LHCN-M2 (cell line): ENCODE measurements around the gene PP2D1. TPM values are rescaled to one million over a fixed set of nuclear protein-coding genes. Genes with fewer than 3 reads are reported as not detected.
"Not testable (repeated sequence)": the region's sequence is repeated elsewhere in the genome, so short reads cannot be mapped to it uniquely, and the experiment has no call there.

ENCODE experiments used
- DNase-seq: peaks from one replicate; pipeline ENCODE4 v3.0.0-alpha.2; 2012; ENCODE audit warnings: low read depth
- polyA plus RNA-seq: library from polyadenylated mRNA; unstranded; fragments of >200 nt; gene quantifications from one replicate; pipeline ENCODE4 v1.2.1, GENCODE V29; 2012; ENCODE audit warnings: missing spikeins
- total RNA-seq: library from RNA; depleted of rRNA; stranded (reverse); fragments of >200 nt; gene quantifications from 2 replicates; pipeline ENCODE4 v1.2.3, GENCODE V29; 2014; rRNA removed

Gene PP2D1, protein sequence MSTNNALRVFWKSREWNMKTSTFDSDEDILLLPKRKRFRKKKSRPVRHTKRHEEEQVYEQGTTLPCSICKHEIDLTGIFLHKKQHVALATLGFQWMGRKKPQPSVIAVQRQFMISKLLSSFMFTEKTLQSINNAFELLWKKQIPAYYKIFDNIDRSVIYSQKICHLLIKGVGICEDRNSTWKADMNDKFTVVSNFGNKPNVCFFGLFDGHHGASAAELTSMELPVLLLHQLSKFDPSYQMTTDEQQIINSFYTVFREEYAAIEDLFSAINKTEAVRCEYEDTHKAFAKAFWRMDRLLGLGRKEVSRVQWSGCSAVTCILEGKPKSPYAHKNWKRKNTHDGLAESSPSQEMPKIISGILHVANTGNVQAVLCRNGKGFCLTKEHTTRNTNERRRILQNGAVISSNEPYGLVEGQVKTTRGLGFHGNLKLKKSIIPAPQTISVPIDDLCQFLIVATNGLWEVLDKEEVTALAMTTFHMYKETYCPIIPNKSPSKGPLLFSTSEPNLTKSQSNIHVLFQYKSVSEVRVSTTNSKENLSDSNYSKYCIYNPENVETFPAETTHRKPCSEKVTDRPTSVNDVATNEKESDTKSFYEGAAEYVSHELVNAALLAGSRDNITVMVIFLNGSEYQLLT
- not detected in 2 replicates for total RNA-seq
- not detected for polyA plus RNA-seq

DNA sequence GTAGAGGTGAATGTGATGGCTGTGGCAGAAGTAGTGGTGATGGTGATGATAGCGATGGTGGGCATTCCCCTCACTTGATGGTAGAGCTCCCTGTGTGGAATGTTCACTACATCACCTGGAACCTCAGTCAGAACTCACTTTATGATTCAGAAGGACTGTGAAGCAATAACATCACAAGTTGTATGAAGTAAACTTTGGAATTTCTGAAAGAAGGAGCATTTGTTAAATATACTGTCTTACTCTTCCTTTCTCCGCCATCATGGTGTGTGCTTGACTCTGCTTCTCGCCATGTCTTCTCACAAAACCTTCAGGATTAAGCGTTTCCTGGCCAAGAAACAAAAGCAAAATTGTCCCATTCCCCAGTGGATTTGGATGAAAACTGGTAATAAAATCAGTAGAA lies at the start of gene PP2D1:
PP2D1 (minus strand) TSS at position 101 of the 400 bp plus-strand sequence. CDS start 192 bp downstream, outside the sequence.
- DNase-seq: no peak

DNA sequence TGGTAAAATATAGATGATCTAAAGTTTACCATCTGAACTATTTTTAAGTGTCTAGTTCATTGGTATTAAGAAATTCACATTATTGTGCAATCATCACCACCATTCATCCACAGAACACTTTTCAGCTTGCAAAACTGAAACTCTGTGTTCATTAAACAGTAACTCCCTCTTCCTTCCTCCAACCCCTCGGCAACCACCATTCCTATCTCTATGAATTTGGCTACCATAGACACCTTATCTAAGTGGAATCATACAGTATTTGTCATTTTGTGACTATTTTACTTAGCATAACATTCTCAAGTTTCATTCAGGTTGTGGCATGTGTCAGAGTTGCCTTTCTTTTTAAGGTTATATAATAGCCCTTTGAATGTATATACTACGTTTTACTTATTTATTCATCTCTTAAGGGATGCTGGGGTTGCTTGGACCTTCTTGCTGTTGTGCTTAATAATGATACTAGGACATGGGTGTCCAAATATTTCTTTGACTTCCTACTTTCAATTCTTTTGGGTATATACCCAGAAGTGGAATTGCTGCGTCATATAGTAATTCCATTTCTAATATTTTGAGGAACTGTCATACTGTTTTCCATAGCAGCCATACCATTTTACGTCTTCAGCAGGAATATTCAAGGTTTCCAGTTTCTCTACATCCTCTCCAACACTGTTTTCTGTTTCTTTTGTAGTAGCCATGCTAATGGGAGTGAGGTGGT lies 49.1 kb upstream of the PP2D1 start:
- DNase-seq: peak; percentile 50

DNA sequence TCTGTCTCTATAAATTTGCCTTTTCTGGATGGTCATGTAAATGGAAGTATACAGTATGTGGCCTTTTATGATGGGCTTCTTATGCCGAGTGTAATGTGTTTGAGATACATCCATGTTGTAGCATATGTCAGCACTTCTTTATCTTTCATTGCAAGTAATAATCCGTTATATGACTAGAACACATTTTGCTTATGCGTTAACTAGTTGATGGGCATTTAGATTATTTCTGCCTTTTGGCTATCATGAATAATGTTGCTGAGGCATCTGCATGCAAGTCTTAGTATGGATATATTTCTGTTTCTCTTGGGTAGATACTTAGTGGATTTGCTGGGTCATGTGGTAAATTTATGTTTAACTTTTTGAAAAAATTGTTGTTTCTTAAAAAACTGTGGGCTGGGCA lies 47.9 kb upstream of the PP2D1 start:
- no peak for DNase-seq

DNA sequence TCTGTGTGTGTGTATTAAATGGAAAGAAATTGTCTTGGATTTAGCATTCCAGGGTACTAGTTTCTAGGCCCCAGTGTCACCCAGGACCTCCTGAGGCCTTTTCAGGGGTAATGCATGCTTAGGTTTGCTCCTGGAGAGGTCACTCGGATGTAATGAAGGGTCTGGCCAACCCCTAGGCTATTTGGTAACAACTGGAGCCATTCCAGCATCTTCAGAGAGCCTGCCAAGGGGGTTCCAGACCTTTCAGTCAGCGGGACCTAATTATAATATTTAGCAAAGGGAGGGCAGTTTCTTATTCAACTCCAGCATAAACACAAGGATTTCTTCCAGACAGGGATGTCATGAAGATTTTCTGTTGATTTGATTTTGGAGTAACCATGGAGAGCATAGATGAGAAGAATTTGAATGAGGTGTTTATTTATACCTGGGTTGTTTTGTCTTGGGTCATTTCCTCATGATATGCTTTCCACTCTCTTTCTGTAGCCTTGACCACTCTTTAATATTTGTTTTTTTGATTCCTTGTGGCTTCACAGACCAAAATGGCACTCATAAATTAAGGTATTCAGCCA lies 45.6 kb upstream of the PP2D1 start:
- no peak for DNase-seq

DNA sequence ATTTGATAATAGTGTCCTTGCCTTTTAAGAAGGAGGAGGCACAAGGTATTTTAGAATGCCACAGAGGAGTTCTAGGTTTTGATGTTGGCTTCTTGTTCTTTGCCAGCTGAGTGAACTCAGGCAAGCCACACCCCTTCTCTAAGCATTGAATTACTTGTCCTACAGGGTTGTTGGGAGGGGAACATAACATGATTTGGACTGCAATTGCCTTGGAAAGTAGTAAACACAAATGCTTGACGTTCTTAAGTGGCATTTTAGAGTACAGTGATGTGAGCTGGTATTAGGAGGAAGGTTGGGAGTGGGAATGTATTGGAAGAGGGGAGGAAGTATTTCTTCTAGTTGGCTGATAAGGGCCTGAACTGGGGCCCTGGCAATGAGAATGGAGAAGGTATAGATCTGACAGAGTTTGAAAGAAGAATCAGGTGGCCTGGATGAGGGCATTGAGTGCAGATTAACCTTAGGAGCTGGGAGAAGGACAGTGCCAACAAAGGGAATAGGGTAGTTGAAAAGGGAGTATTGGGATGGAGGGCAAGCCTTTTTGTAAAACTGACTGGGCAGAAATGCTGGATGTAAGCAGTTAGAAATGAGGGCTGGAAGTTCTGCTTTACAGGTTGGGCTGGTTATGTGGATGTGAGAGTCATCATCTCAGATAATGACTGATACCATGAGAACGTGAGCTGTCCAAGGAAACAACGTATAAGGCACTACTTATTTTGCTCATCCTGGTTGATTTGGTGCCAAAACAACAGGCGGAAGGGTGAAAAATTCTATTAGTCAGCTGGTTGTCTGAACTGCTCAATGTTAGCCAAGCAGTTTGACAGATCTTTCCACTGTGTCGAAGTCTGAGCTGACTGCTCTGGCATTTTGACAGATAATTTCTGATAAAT lies 44.9 kb upstream of the PP2D1 start:
- DNase-seq: peak; percentile 92

DNA sequence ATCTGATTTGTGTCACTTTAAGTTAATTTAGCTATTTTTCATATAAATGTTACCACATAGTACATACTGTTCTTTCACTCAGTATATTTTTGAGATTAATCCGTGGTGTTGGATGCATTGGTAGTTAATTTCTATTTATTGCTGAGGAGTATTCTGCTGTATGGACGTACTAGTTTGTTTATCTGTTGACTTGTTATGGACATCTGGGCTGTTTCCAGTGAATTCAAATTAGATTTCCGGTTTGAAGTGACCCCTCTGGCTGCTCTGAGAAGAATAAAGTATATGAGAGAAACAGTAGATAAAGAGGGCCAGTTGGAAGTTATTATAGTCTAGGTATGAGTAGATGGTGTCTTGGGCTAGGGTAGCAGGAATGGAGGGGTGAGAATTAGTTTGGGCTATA lies 43.8 kb upstream of the PP2D1 start:
- DNase-seq: no peak

DNA sequence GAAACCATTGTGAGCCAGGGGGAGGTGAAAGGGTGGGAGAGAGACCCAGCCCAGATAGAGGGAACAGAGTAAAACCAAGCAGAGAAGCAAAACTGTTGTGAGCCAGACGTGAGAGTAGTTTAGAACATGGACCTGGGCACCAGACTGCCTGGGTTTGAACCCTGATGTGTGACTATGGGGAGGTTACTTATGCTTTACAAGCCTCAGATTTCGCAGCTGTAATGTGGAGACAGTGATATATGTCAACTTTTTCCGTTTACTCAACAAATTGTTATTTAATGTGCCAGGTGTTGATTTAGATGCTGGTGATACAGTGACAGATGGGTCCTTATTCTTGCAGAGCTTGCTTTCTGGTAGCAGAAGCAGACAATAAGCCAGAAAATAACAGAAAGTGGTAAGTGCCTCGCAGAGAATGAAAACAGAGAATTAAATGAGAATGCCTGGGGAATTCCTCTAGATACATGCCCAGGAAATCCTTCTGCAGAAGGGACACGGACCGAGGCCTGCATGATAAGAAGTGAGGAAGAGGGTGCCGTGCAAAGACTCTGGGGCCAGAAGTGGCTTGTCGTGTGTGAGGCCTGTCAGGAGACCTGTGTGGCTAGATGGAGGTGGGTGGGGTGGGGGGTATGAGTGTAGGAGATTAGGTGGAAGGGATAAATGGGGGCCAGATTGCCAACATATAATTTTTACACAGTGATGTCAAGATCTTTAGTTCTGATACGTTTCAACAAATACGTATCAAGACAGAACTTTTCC lies 43.1 kb upstream of the PP2D1 start:
- peak; percentile 49 for DNase-seq

DNA sequence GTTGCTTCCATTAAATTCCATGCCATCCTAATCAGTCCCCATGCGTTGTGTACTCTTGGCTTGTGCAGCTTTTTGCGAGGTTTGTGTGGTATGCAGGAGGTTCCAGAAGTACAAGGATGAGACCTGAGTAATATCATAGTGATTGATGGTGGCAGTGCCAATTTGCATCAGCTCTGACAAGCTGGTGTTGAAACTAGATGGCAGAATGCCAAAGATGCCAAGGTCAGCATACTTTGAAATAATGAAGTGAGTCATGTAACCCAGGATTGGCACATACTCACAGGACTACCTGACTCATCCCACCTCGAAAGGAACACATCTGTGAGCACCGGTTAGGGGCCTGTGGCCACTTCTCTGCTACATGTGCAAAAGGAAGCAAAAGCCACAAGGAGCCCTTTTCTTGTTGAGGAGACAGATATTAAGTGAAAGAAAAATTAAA lies 42.5 kb upstream of the PP2D1 start:
- peak; percentile 98 for DNase-seq

DNA sequence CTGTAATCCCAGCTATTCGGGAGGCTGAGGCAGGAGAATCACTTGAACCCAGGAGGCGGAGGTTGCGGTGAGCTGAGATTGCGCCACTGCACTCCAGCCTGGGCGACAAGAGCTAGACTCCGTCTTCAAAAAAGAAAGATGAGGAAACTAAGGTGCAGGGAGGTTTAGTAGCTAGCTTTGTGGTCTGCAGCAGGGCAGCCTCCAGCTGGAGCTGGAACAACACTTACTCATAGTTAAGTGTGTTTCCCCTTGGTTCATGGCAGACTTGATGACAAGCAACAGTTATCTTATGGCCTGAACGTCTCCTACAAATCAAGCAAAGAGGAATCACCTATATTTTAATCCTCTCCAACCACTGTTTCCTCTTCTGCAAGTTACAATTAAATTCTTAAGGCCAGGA lies 40.8 kb upstream of the PP2D1 start:
- DNase-seq: no peak

DNA sequence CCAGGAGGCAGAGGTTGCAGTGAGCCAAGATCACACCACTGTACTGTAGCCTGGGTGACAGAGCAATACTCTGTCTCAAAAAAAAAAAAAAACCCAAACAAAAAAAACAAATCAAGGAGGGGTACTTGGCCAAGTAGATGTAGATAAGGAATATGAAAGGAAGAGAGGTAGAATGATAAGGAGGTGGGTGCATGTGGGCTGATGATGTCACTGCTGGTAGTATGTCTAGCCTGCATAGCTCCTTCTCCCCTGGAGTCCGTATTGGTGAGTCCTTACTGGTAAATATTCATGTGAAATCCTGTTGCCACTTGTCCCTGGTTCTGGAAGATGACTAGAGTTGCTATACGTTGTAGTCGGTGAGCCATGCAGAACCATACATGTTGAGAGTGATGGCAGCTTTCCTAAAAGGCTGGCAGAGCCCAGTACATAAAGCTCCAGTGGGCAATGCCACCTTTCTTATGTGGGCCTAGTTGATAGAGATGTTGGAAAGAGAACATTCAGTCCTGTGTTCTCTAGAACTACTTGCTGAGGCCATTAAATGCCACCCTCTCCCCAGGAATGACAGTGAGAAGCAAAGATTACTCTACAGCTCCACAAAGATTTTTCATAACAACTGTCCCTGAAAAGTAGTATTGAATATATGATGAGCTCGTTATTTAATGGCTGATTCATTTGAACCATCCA lies 39.2 kb upstream of the PP2D1 start:
- DNase-seq: no peak

DNA sequence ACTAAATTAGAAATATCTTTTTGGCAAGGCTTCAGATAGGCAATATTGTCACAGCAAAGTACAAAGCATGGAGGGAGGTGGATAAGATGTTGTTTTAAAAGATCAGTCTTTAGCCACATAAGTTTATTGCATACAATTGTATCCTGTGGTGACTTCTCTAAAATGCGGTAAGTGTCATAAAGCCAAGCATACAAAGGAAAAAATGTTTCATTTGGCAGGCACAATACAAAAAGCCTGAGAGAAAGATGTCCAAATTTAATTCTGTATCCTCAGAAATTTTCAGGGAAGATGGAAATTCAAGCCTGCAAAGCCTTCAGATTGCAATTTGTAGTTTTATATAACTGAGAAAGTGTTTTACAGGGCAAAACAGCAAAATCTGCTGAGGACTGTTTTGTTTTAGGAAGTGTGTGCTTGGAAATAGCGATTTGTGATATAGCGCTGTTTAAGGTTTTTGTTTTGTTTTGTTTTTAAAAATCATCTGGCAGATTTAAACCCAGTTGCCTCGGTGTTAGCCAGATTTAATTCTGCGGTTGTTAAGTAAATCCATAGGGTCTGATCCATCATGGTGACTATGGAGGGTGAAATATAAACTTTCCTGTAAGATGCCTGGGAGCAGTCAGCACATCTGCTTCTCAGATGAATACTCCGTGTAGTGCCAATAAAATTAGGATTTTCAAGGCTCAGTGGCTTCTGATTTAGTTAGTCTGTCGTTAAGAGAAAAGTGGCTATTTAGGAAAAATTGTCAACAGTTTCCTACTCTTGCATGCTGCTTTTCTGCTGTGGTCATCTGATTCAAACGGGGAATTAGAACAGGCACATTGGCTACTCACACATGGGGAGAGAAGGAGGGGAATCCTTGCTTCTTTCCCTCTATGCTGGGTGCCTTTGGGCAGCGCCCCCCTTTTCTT lies 36.2 kb upstream of the PP2D1 start:
- DNase-seq: no peak

DNA sequence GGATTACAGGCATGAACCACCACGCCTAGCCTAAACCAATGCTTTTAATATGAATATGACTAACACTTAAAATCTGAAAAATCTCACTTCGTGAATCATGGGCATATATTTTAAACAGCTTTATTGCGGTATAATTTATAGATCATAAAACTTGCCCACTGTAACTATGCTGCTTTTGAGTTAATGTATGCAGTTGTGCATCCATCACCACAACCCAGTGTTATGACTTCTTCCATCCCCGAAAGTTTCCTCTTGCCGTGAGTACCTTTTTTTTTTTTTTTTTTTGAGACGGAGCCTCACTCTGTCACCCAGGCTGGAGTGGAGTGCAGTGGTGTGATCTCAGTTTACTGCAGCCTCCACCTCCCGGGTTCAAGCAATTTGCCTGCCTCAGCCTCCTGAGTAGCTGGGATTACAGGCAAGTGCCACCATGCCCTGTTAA lies 35.3 kb upstream of the PP2D1 start:
- DNase-seq: no peak

DNA sequence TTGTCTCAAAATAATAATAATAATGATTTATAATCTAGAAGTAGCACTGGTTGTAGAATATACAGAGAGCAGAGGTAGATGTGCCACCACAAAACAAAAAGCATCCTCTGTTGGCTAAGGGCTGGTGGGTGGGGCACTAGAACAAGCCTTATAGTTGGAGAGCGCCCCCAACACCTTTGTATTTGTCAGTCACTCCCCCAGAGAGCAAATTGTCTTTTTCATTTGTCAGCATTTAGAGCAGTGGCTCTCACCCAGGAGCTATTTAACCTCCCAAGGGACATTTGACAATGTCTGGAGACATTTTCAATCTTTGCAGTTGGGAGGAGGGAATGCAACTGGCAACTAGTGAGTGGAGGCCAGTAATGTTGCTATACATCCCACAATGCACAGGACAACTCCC lies 34.5 kb upstream of the PP2D1 start:
- DNase-seq: no peak

DNA sequence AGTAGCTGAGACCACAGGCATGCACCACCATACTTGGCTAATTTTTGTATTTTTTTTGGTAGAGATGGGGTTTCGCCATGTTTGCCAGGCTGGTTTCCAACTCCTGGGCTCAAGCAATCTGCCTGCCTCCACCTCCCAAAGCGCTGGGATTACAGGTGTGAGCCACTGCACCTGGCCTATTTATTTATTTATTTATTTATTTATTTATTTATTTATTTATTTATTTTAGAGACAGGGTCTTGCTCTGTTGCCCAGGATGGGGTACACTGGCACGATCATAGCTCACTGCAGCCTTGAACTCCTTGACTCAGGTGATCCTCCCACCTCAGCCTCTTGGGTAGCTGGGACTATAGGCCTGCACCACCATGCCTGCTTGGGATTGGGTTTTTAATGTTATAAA lies 33.1 kb upstream of the PP2D1 start:
- DNase-seq: not testable (repeated sequence)

DNA sequence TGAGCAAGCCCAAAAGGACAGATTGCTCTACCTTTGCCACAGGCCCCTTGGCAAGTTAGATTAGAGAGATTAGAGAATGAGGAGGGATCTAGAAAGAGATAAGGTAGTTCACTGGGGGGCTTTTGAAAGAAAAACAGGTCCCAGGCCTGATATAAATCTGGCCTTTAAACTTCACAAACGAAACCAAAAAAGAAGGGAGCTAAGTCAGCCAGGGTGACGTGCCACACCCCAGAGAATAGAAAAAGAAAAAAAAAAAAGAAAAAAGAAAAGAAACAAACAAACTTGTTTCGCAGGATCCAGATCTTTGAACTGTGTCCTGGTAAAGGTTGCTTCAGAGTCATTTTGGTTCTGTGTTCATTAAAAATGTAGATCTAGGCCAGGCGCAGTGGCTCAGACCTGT lies 31.8 kb upstream of the PP2D1 start:
- no peak for DNase-seq

DNA sequence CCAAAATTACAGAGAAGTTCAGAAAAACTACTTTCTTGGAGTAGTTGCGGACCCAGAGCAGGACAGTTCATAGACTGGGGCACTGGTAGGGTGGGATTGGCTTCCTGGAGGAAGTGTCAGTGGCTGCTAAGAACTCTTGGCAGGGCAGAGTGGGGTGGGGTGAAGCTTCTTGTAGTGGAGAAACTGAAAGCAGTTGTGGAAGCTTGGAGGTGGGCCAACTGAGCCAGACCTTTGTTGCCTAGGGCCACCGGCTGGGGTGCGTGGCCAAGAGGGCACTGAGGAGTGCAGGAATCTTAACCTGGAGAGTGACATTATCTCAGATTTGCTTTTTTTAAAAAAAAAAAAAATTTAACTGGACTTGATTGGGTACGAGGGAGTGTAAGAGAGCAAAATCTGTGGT lies 31.3 kb upstream of the PP2D1 start:
- DNase-seq: no peak

DNA sequence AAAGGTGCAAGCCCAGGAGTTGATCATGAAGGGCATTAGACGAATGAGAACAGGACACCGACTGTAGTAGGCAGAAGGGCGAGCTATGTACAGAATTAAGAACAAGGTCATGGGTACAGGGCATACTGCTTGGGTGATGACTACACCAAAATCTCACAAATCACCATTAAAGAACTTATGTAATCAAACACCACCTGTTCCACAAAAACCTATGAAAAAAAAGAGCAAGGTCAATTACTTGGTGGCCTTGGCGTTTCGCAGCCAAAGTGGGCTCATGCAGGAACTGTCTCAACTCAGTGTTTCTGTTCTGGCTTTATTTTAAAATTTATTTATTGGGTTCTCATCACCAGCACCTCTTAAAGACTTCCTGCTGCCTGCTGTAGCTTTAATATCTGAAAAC lies 30.3 kb upstream of the PP2D1 start:
- no peak for DNase-seq

DNA sequence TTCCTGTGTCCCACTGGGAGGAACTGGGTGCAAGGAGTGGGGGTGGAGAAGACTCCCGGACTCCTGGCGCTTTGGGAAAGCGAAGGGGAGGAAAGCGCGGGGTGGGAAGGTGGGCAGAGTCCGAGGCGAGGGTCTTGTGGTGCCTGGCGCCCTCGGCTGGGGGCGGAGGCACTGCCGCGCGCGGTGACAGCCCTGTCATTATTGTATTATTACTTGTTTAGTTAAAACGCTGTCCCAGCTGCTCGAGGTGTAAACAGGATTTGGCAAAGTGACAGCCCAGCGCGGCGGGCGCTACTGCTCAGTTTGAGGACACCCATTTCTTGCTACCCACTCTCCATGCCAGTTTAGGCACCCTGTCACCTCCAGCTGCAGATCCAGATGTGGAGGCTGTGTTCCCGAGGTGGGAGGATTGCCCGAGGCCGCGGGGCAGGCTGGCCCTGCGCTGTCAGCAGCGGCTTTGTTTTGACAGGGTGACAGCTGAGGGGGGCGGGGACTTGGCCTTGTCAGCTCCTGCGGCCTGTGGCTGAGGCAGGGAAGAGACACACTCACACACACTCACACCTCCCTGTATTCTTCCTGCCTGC lies 29.2 kb upstream of the PP2D1 start:
- DNase-seq: peak; percentile 79
